Measurements from ENCODE around the gene CELF2.

DNA sequence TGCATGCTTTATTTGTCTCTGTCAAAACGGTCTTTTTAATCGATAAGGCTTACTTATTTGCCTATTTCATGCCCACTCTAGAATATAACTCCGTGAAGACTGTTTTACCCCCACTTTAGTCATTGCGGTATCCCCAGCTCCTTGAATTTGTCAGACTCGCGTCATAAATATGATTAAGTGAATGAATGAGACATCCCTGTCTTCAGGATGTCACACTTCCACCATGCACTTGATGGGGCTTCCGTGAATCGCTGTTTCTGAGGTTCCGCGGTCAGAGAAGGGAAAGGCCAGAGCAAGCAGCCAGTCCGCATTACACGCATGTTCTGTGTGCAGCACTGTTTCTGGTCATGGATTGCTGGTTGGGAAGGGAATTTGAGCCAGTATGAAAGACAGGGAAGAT, 138.8 kb downstream of the CELF2 start:
- TF ChIP-seq, protein P1, sequence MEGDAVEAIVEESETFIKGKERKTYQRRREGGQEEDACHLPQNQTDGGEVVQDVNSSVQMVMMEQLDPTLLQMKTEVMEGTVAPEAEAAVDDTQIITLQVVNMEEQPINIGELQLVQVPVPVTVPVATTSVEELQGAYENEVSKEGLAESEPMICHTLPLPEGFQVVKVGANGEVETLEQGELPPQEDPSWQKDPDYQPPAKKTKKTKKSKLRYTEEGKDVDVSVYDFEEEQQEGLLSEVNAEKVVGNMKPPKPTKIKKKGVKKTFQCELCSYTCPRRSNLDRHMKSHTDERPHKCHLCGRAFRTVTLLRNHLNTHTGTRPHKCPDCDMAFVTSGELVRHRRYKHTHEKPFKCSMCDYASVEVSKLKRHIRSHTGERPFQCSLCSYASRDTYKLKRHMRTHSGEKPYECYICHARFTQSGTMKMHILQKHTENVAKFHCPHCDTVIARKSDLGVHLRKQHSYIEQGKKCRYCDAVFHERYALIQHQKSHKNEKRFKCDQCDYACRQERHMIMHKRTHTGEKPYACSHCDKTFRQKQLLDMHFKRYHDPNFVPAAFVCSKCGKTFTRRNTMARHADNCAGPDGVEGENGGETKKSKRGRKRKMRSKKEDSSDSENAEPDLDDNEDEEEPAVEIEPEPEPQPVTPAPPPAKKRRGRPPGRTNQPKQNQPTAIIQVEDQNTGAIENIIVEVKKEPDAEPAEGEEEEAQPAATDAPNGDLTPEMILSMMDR (IDR thresholded peaks at IDR 0.05), result no peak
- TF ChIP-seq POLR2A (IDR thresholded peaks at IDR 0.05), result no peak

Measured in thyroid gland (tissue), 4 donors.